ENCODE results near the gene MED27. TPM values are rescaled to one million over a fixed set of nuclear protein-coding genes. Genes with fewer than 3 reads are reported as not detected.
"Not testable (repeated sequence)": the region's sequence is repeated elsewhere in the genome, so short reads cannot be mapped to it uniquely, and the experiment has no call there.

Gene MED27
- total and polyA plus RNA-seq, 12 donors = 8.0 to 20.7 (median 17.1) TPM

- Histone ChIP-seq H3K36me3 (no peaks in the 10 kb centered on the region), H3K4me3 (no peak overlapping the region), H3K27ac (no peak overlapping the region), H3K4me1 (peaks cover 0 to 12% (median 5%) of the 10 kb centered on the region in 9 donors), H3K9me3 (no peaks in the 10 kb centered on the region), H3K27me3 (no peaks in the 10 kb centered on the region)
- DNase-seq (no peak), ATAC-seq (no peak)
- TF ChIP-seq CTCF (IDR thresholded peaks at IDR 0.05) = no peak
- 91 to 92% methylated on average over 6 of the region's 6 CpGs for WGBS, 2 donors
- intact Hi-C loops (cut with DNase I) = no loop called here
Observed at GRCh38 chr9:131926360-131926922, 153.2 kb downstream of the MED27 start.

- Histone ChIP-seq H3K36me3 (no peaks in the 10 kb centered on the region), H3K27me3 (no peaks in the 10 kb centered on the region), H3K4me1 (peaks cover 0 to 12% (median 5%) of the 10 kb centered on the region in 9 donors), H3K27ac (no peak overlapping the region), H3K4me3 (no peak overlapping the region), H3K9me3 (no peaks in the 10 kb centered on the region)
- ATAC-seq = peak in 2 of 8 donors; percentile 51 to 63
- WGBS, 2 donors = 68 to 80% methylated on average over 6 of the region's 6 CpGs
- intact Hi-C loops (cut with DNase I) = no loop called here
- no peak for TF ChIP-seq CTCF (IDR thresholded peaks at IDR 0.05)
- DNase-seq = no peak
Observed at GRCh38 chr9:131925677-131926177, 153.9 kb downstream of the MED27 start.

GRCh38 chr9:131923766-131924165 lies 155.9 kb downstream of the MED27 start:
- H3K36me3 ChIP-seq = no peaks in the 10 kb centered on the region
- no peak overlapping the region for H3K4me3 ChIP-seq
- no peaks in the 10 kb centered on the region for H3K9me3 ChIP-seq
- no peak overlapping the region for H3K27ac ChIP-seq
- ATAC-seq = no peak
- TF ChIP-seq CTCF (IDR thresholded peaks at IDR 0.05) = no peak
- H3K27me3 ChIP-seq = no peaks in the 10 kb centered on the region
- intact Hi-C loops (cut with DNase I) = no loop called here
- H3K4me1 ChIP-seq = peaks cover 0 to 12% (median 5%) of the 10 kb centered on the region in 9 donors
- DNase-seq = no peak
- WGBS, 2 donors = 98% methylated on average over 4 of the region's 4 CpGs

GRCh38 chr9:131923132-131923671 lies 156.5 kb downstream of the MED27 start:
- Histone ChIP-seq H3K27ac (no peak overlapping the region), H3K27me3 (no peaks in the 10 kb centered on the region), H3K9me3 (no peaks in the 10 kb centered on the region), H3K4me3 (no peak overlapping the region), H3K4me1 (peaks cover 0 to 12% (median 5%) of the 10 kb centered on the region in 9 donors), H3K36me3 (no peaks in the 10 kb centered on the region)
- intact Hi-C loops (cut with DNase I) = no loop called here
- DNase-seq (no peak), ATAC-seq (no peak)
- WGBS, 2 donors = 94% methylated on average over 3 of the region's 3 CpGs
- TF ChIP-seq CTCF (IDR thresholded peaks at IDR 0.05) = no peak

GRCh38 chr9:131921635-131922034 lies 158.0 kb downstream of the MED27 start:
- WGBS, 2 donors = 95 to 97% methylated on average over 5 of the region's 5 CpGs
- intact Hi-C loops (cut with DNase I); DNase-seq; H3K27me3 ChIP-seq; H3K9me3 ChIP-seq; H3K4me3 ChIP-seq; H3K36me3 ChIP-seq; H3K27ac ChIP-seq; ATAC-seq: not testable (repeated sequence)
- peaks cover 0 to 12% (median 5%) of the 10 kb centered on the region in 9 donors for H3K4me1 ChIP-seq

All from heart right ventricle (tissue), 16 donors.